ENCODE data around the gene SPATA16. TPM values are rescaled to one million over a fixed set of nuclear protein-coding genes. Genes with fewer than 3 reads are reported as not detected.

SPATA16 gene
- total RNA-seq, 1 experiment from 2014 or later = 0.44 TPM

- ATAC-seq (no peak), DNase-seq (ENCODE audit: low spot score) (no peak)
- H3K4me1 Mint-ChIP-seq = peaks cover 6% of the 10 kb centered on the region
- CTCF ChIA-PET = no interaction called here
- TF ChIP-seq SMAD4 (CRISPR knock-in tag; IDR thresholded peaks at IDR 0.05) (no peak), ZBTB43 (CRISPR knock-in tag; IDR thresholded peaks at IDR 0.05) (no peak), MYBL2 (CRISPR knock-in tag; IDR thresholded peaks at IDR 0.05) (no peak), TP53 (CRISPR knock-in tag; IDR thresholded peaks at IDR 0.05) (no peak), ARID4B (CRISPR knock-in tag; IDR thresholded peaks at IDR 0.05; ENCODE audit: borderline replicate concordance) (no peak)
- no peaks in the 10 kb centered on the region for H3K36me3 Mint-ChIP-seq
- no peak overlapping the region for H3K4me3 Mint-ChIP-seq
- no peak overlapping the region for H3K27ac Mint-ChIP-seq
- H3K9me3 Mint-ChIP-seq = no peaks in the 10 kb centered on the region
- H3K27me3 Mint-ChIP-seq (ENCODE audit: low read depth) = peaks cover 3% of the 10 kb centered on the region; the same call in 1 of the 2 replicates
- POLR2A ChIA-PET = no interaction called here
Observed at GRCh38 chr3:172840913-172841312, 300.1 kb downstream of the SPATA16 start.

GRCh38 chr3:172840463-172840862 is 300.6 kb downstream of the SPATA16 start:
- Mint-ChIP-seq H3K27ac (no peak overlapping the region), H3K4me1 (peaks cover 6% of the 10 kb centered on the region), H3K4me3 (no peak overlapping the region), H3K36me3 (no peaks in the 10 kb centered on the region), H3K9me3 (no peaks in the 10 kb centered on the region), H3K27me3 (ENCODE audit: low read depth) (peaks cover 3% of the 10 kb centered on the region; the same call in 1 of the 2 replicates)
- ChIA-PET CTCF (no interaction called here), POLR2A (no interaction called here)
- ATAC-seq (no peak), DNase-seq (ENCODE audit: low spot score) (no peak)
- no peak for TF ChIP-seq CTCF (IDR thresholded peaks at IDR 0.05)
- TF ChIP-seq ERG (CRISPR knock-in tag; IDR thresholded peaks at IDR 0.05) = no peak
- TF ChIP-seq ZNF416 (CRISPR knock-in tag; IDR thresholded peaks at IDR 0.05) = no peak
- no peak for TF ChIP-seq HMGXB4 (CRISPR knock-in tag; IDR thresholded peaks at IDR 0.05)
- TF ChIP-seq ATF6 (CRISPR knock-in tag; IDR thresholded peaks at IDR 0.05) = no peak
- TF ChIP-seq ZNF263 (CRISPR knock-in tag; IDR thresholded peaks at IDR 0.05; ENCODE audit: low read depth) = no peak
- no peak for TF ChIP-seq AR (CRISPR knock-in tag; IDR thresholded peaks at IDR 0.05)
- TF ChIP-seq NR3C1 (CRISPR knock-in tag; conservative IDR thresholded peaks at IDR 0.05; ENCODE audit: low read depth) = no peak
- no peak for TF ChIP-seq MAX (CRISPR knock-in tag; IDR thresholded peaks at IDR 0.05)
